ENCODE results near the gene PLA2G6. TPM values are rescaled to one million over a fixed set of nuclear protein-coding genes. Genes with fewer than 3 reads are reported as not detected.
A peak's percentile ranks its signal among the peaks of the same experiment; 100 is the strongest.
"Not testable (repeated sequence)": the region's sequence is repeated elsewhere in the genome, so short reads cannot be mapped to it uniquely, and the experiment has no call there.

Gene PLA2G6
- total and polyA plus RNA-seq, 3 donors from 2014 or later: 89.4 to 135 (median 122) TPM

DNA sequence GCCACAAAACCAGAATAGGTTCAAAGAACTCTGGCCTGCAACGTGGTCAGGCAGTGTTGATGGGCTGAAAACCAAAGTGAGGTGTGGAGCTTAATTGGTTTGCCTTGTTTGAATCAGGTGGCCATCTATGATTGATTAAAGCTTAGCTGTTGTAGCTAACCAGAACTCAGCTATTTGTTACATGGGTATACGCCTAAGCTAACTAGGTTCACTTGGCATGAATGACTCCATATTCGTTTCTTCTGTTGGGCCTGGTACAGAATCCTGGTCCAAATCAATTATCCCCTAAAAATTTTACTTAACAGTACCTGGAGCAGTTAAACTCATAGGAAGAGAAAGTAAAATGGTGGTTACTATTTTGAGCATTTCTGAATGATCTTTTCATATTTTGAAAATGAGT is 63.4 kb downstream of the PLA2G6 start:
- no peak for DNase-seq

DNA sequence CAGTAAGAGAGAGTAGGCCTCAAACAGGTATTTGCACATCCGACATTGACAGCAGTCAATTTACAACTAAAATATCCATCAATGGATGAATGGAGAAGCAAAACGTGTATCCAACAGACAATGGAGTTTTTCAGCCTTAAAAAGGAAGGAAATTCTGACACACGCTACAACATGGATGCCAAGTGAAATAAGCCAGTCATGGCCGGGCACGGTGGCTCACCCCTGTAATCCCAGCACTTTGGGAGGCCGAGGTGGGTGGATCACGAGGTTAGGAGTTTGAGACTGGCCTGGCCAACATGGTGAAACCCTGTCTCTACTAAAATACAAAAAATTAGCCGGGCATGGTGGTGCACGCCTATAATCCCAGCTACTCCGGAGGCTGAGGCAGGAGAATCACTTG is 64.1 kb downstream of the PLA2G6 start:
- H3K9me3 ChIP-seq; H3K4me1 ChIP-seq; H3K27ac ChIP-seq; H3K4me3 ChIP-seq; H3K27me3 ChIP-seq; DNase-seq; H3K36me3 ChIP-seq (ENCODE audit: low read depth, missing control alignments): not testable (repeated sequence)
- WGBS, 2 donors: 91 to 92% methylated on average over 10 of the region's 10 CpGs
- intact Hi-C loops (cut with DNase I; ENCODE audit: low total_unique reads): loop anchor here (5.0 kb wide), 1 partner anchor 235 kb away; no protein-coding TSS in a partner anchor

More for the DNA sequence above, 63.4 kb downstream of the PLA2G6 start:
- no peaks in the 10 kb centered on the region for H3K36me3 ChIP-seq (ENCODE audit: low read depth, missing control alignments)
- H3K4me3 ChIP-seq: no peak overlapping the region
- no peak overlapping the region for H3K27ac ChIP-seq
- H3K4me1 ChIP-seq: peaks cover 7% of the 10 kb centered on the region
- no peaks in the 10 kb centered on the region for H3K9me3 ChIP-seq
- no peaks in the 10 kb centered on the region for H3K27me3 ChIP-seq
- intact Hi-C loops (cut with DNase I; ENCODE audit: low total_unique reads): loop anchor here (5.0 kb wide), 1 partner anchor 234 kb away; no protein-coding TSS in a partner anchor
- TF ChIP-seq POLR2A (IDR thresholded peaks at IDR 0.05): no peak
- TF ChIP-seq, protein P1, sequence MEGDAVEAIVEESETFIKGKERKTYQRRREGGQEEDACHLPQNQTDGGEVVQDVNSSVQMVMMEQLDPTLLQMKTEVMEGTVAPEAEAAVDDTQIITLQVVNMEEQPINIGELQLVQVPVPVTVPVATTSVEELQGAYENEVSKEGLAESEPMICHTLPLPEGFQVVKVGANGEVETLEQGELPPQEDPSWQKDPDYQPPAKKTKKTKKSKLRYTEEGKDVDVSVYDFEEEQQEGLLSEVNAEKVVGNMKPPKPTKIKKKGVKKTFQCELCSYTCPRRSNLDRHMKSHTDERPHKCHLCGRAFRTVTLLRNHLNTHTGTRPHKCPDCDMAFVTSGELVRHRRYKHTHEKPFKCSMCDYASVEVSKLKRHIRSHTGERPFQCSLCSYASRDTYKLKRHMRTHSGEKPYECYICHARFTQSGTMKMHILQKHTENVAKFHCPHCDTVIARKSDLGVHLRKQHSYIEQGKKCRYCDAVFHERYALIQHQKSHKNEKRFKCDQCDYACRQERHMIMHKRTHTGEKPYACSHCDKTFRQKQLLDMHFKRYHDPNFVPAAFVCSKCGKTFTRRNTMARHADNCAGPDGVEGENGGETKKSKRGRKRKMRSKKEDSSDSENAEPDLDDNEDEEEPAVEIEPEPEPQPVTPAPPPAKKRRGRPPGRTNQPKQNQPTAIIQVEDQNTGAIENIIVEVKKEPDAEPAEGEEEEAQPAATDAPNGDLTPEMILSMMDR (IDR thresholded peaks at IDR 0.05): no peak
- 96% methylated on average over 3 of the region's 3 CpGs for WGBS, 2 donors

DNA sequence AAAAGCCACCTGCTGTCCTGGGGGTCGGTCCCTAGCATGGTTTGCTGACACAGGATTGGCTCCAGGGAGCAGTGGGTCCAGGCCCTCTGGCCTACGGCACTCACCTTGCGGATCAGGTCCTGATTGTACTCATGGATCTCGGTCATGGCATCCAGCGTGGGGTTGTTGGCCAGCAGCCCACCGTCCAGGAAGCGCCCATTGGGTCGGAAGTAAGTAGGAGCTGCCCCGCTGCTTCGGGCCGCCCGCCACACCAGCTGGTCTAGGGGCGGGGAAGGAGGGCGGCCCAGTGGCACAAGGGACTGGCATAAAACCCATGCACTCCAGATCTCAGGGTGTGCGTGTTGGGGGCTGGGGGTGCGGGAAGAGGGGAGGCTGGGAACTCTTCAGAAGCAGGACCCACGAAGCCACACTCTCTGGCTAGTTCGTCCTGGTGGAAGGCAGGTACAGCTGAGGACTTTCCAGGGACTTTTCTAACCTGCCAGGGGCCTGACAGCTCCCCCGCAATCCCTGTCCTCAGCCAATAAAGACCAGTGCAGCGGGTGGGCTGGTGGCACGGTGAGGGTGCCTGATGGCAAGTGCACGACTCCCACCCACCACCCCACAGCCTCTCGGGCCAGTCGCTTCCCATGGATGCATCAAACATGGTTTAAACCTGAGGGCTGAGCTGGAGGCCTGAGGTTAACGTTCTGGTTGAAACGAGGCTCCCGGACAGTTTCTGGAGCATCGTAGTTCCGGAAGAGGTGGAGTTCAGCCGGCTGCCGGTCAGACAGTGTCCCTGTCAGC is 66.0 kb downstream of the PLA2G6 start:
- Histone ChIP-seq H3K36me3 (ENCODE audit: low read depth, missing control alignments) (no peaks in the 10 kb centered on the region), H3K4me3 (no peak overlapping the region), H3K4me1 (peaks cover 7% of the 10 kb centered on the region), H3K9me3 (no peaks in the 10 kb centered on the region), H3K27ac (no peak overlapping the region), H3K27me3 (no peaks in the 10 kb centered on the region)
- intact Hi-C loops (cut with DNase I; ENCODE audit: low total_unique reads): loop anchor here (5.0 kb wide), 1 partner anchor 237 kb away; no protein-coding TSS in a partner anchor
- TF ChIP-seq, protein P1 (IDR thresholded peaks at IDR 0.05): no peak
- TF ChIP-seq POLR2A (IDR thresholded peaks at IDR 0.05): no peak
- no peak for DNase-seq
- 94 to 97% methylated on average over 6 to 31 of the region's 31 CpGs for WGBS, 2 donors

DNA sequence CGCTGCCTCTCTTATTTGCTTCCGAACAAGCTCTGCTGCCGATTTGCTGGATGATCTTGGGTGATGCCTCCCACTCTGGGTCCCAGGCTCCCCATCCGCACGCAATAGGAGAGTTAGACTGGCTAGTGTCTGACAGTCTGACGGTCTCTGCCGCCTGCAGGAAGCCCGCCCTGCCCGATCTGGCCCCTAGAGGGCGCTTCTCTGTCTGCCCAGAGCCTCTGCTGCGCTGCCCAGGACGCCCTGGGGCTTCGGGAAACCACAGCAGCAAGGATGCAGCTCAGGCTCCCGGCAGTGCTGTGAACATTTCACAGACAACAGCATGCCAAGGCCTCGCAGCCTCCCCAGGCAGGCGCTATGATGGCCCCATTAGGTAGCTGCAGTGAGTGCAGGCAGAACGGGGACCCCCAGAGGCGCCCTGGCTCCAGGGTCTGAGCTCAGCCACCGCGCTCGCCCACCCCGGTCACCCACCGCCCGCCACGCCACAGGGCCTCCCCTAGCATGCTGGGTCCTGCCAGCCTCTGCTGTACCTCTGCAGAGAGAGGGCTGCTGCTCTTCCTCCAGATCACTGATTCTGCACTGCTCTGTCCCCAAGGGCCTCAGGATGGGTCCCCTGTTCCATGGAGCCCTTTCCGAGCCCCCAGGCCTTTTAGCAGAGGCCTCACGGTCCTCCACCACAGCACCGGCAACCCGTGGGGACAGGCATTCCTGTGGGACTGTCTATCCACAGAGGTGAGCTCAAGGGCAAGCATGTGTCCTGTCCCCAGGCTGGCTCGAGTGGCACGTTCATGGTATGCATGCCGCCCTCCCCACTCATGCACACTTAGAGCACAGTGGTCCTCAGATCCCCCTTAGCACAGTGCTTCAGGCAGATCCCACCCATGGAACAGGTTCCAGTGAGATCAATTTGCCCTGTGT is 66.9 kb downstream of the PLA2G6 start:
- H3K4me3 ChIP-seq: no peak overlapping the region
- 41 to 60% methylated on average over 18 to 32 of the region's 32 CpGs for WGBS, 2 donors
- TF ChIP-seq, protein P1 (IDR thresholded peaks at IDR 0.05): peak; percentile 67 to 80 (median 79)
- no peak for TF ChIP-seq POLR2A (IDR thresholded peaks at IDR 0.05)
- H3K4me1 ChIP-seq: peaks cover 7% of the 10 kb centered on the region
- H3K9me3 ChIP-seq: no peaks in the 10 kb centered on the region
- peak; percentile 90 for DNase-seq
- intact Hi-C loops (cut with DNase I; ENCODE audit: low total_unique reads): loop anchor here (5.0 kb wide), 1 partner anchor 238 kb away; no protein-coding TSS in a partner anchor
- H3K27me3 ChIP-seq: no peaks in the 10 kb centered on the region
- H3K27ac ChIP-seq: no peak overlapping the region
- H3K36me3 ChIP-seq (ENCODE audit: low read depth, missing control alignments): no peaks in the 10 kb centered on the region

DNA sequence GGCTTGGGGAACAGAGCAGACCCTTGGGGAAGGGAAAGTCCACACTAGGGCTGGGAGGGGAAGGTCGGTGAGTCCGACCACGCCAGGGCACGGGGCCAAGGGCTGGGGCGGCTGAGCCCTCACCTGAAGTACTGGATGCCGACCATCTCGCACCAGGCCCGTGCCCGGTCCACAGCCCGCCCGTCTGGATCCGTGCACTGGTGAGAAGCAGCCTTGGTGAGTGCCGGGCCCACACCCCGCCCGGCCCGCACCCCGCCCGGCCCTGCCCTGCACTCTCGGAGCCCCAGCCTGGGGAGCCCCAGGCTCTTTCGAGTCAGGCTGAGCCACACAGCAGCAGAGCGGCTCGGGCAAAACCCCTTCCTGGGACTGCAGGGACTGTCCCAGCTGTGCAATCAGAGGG is 69.2 kb downstream of the PLA2G6 start:
- H3K4me1 ChIP-seq: peaks cover 15% of the 10 kb centered on the region
- H3K4me3 ChIP-seq: no peak overlapping the region
- H3K27ac ChIP-seq: no peak overlapping the region
- intact Hi-C loops (cut with DNase I; ENCODE audit: low total_unique reads): no loop called here
- H3K9me3 ChIP-seq: no peaks in the 10 kb centered on the region
- 96 to 97% methylated on average over 10 to 22 of the region's 22 CpGs for WGBS, 2 donors
- no peak for DNase-seq
- H3K27me3 ChIP-seq: no peaks in the 10 kb centered on the region
- no peaks in the 10 kb centered on the region for H3K36me3 ChIP-seq (ENCODE audit: low read depth, missing control alignments)
- TF ChIP-seq, protein P1 (IDR thresholded peaks at IDR 0.05): no peak
- TF ChIP-seq POLR2A (IDR thresholded peaks at IDR 0.05): no peak
